Activated CD4-positive, alpha-beta T cell treated with anti-CD3 and anti-CD28 coated beads, Interleukin-2, amount 50 U/mL, for 4 hours (primary cell): ENCODE measurements around the gene NANOS3.

ENCODE experiments used
- DNase-seq, 2 experiments: peaks; one replicate each; pipeline ENCODE4 v3.0.0-alpha.2; 2020

Gene NANOS3

GRCh38 chr19:13864667-13865570, 12.0 kb upstream of the NANOS3 start:
- DNase-seq, result no peak

GRCh38 chr19:13865571-13866462, 11.1 kb upstream of the NANOS3 start:
- DNase-seq, result no peak

GRCh38 chr19:13866463-13867046, 10.4 kb upstream of the NANOS3 start:
- DNase-seq, result no peak

- DNase-seq, result no peak
Observed at GRCh38 chr19:13868663-13869062, 8.3 kb upstream of the NANOS3 start.

- DNase-seq, result no peak
Observed at GRCh38 chr19:13869281-13869680, 7.7 kb upstream of the NANOS3 start.

- DNase-seq, result no peak
Observed at GRCh38 chr19:13870873-13871272, 6.1 kb upstream of the NANOS3 start.

GRCh38 chr19:13872339-13872694, 4.6 kb upstream of the NANOS3 start:
- no peak for DNase-seq

- no peak for DNase-seq
Observed at GRCh38 chr19:13872695-13873389, 4.1 kb upstream of the NANOS3 start.

GRCh38 chr19:13873834-13874515, 3.0 kb upstream of the NANOS3 start:
- DNase-seq, result no peak

- DNase-seq, result no peak
Observed at GRCh38 chr19:13875824-13876223, 1.1 kb upstream of the NANOS3 start.

GRCh38 chr19:13877303-13877702, 369 bp downstream of the NANOS3 start:
- no peak for DNase-seq

GRCh38 chr19:13880059-13881043, 3.4 kb downstream of the NANOS3 start:
- DNase-seq, result peak; percentile 99

- DNase-seq, result no peak
Observed at GRCh38 chr19:13881251-13881691, 4.3 kb downstream of the NANOS3 start.

- DNase-seq, result no peak
Observed at GRCh38 chr19:13881692-13882418, 4.9 kb downstream of the NANOS3 start.

- no peak for DNase-seq
Observed at GRCh38 chr19:13882419-13882795, 5.5 kb downstream of the NANOS3 start.

- no peak for DNase-seq
Observed at GRCh38 chr19:13882836-13883235, 5.9 kb downstream of the NANOS3 start.

- DNase-seq, result no peak
Observed at GRCh38 chr19:13883516-13884064, 6.7 kb downstream of the NANOS3 start.

- no peak for DNase-seq
Observed at GRCh38 chr19:13884726-13885591, 8.0 kb downstream of the NANOS3 start.

GRCh38 chr19:13885826-13886365, 9.0 kb downstream of the NANOS3 start:
- DNase-seq, result no peak
